ENCODE results near the gene TMEM165. TPM values are rescaled to one million over a fixed set of nuclear protein-coding genes. Genes with fewer than 3 reads are reported as not detected.

Gene TMEM165
- total and polyA plus RNA-seq, 9 of the 15 experiments (the other 6 are each of a cell fraction or from before 2014, with no cell fraction given), result 21.3 to 145 (median 96.8) TPM

DNA sequence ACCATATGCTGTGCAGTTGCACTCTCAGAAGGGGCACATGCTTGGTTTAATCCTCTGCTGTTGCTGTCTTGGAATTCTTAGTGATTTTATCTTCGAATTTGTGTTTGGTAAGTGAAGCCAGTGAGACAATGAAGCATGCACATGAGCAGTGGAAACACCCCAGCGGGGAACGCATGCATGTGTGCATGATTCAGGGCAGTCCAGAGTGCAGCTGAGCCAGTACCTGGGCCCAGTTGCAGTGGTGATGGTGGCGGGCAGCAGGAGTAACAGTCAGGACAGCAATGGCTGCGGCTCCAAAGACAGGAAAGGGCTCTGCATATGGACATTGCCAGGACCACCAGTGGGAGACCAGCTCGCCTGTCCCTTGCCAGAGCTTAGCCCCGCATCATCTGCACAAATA lies 14.3 kb upstream of the TMEM165 start:
- DNase-seq (ENCODE audit: extremely low read depth in 1 of 4, low spot score in 3 of 4), result no peak
- TF ChIP-seq, protein P1, sequence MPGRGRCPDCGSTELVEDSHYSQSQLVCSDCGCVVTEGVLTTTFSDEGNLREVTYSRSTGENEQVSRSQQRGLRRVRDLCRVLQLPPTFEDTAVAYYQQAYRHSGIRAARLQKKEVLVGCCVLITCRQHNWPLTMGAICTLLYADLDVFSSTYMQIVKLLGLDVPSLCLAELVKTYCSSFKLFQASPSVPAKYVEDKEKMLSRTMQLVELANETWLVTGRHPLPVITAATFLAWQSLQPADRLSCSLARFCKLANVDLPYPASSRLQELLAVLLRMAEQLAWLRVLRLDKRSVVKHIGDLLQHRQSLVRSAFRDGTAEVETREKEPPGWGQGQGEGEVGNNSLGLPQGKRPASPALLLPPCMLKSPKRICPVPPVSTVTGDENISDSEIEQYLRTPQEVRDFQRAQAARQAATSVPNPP (IDR thresholded peaks at IDR 0.05; ENCODE audit: borderline replicate concordance, insufficient read depth, insufficient read length), result no peak
- TF ChIP-seq POLR2AphosphoS5 (IDR thresholded peaks at IDR 0.05; ENCODE audit: control insufficient read depth, insufficient read depth, low read depth, low read length) (no peak), NRF1 (conservative IDR thresholded peaks at IDR 0.05 in 1 of 2, IDR thresholded peaks at IDR 0.05 in 1 of 2) (peak in 1 of 2 experiments; percentile 35; a peak in 1 of 4 replicates), POLR2G (IDR thresholded peaks at IDR 0.05; ENCODE audit: low read depth, low read length) (no peak), CBFA2T2 (conservative IDR thresholded peaks at IDR 0.05) (0 out of 2 replicates have a peak, but pooled peaks have one; percentile 7), L3MBTL2 (IDR thresholded peaks at IDR 0.05) (0 out of 2 replicates have a peak, but pooled peaks have one; percentile 17), CBFB (CRISPR knock-in tag; IDR thresholded peaks at IDR 0.05) (no peak), HDAC1 (IDR thresholded peaks at IDR 0.05) (peak in 1 of 2 experiments; percentile 38; a peak in 1 of 4 replicates), BMI1 (IDR thresholded peaks at IDR 0.05; ENCODE audit: low read length) (no peak), CBFA2T3 (IDR thresholded peaks at IDR 0.05) (peak; percentile 55; the same call in 1 of the 2 replicates), MYC (IDR thresholded peaks at IDR 0.05; ENCODE audit: low read depth, low read length) (no peak), MYC (CRISPR knock-in tag; IDR thresholded peaks at IDR 0.05; ENCODE audit: borderline replicate concordance, low read depth) (no peak), MCM2 (IDR thresholded peaks at IDR 0.05; ENCODE audit: low read depth) (no peak)
- in situ Hi-C loops (cut with MboI) (no loop called here), intact Hi-C loops (cut with micrococcal nuclease) (no loop called here)
- FAIRE-seq, result no peak
- no peaks in the 10 kb centered on the region for H3K79me2 ChIP-seq (ENCODE audit: control insufficient read depth, insufficient read depth, low read length)
- no peaks in the 10 kb centered on the region for H4K20me1 ChIP-seq (replicated peaks; ENCODE audit: control insufficient read depth, insufficient read depth, low read length)
- WGBS (ENCODE audit: insufficient coverage, low coverage, missing lambda C conversion rate), result 69% methylated on average over 7 of the region's 7 CpGs
- no TSS peak for BruUV-seq (replicated peaks)
- H3K9me3 ChIP-seq (replicated peaks; ENCODE audit: control insufficient read depth, insufficient read depth, low read depth, low read length), result no peaks in the 10 kb centered on the region
- peak overlapping the region; percentile 66 for H2AFZ ChIP-seq (ENCODE audit: low read depth, low read length)
- H3K4me3 ChIP-seq, result no peak overlapping the region
- H3K4me1 ChIP-seq (replicated peaks in 1 of 2; ENCODE audit: control insufficient read depth in 2 of 2, insufficient read depth in 2 of 2, low read length in 2 of 2), result peaks cover 14 to 28% of the 10 kb centered on the region in 2 experiments
- CTCF ChIA-PET (ENCODE audit: low intra/inter-chr PET ratio), result no interaction called here
- peak; percentile 10 for ATAC-seq
- H3K27me3 ChIP-seq (ENCODE audit: control insufficient read depth in 2 of 2, insufficient read depth in 2 of 2, low read length in 2 of 2), result no peaks in the 10 kb centered on the region
- no peak overlapping the region for H3K4me2 ChIP-seq (ENCODE audit: insufficient read depth, low read length)
- no peak overlapping the region for H3K27ac ChIP-seq (ENCODE audit: extremely low read depth, low read depth, low read length)
- no peaks in the 10 kb centered on the region; the same call in 2 of the 3 replicates for H3K36me3 ChIP-seq (ENCODE audit: control insufficient read depth, insufficient read depth, low read length)
- no peaks in the 10 kb centered on the region for H3K9me1 ChIP-seq (ENCODE audit: control insufficient read depth, insufficient read depth, low read length)
- peak overlapping the region in 1 of 2 experiments; percentile 40; a peak in 1 of 4 replicates for H3K9ac ChIP-seq (ENCODE audit: insufficient read depth in 1 of 2, low read depth in 2 of 2, low read length in 2 of 2)
- POLR2A ChIA-PET, result interaction anchor here (0.8 kb wide), 1 partner anchor 32 kb away, joined by 5 read pairs; no protein-coding TSS in a partner anchor
